Measurements from ENCODE around the gene HS3ST3A1. TPM values are rescaled to one million over a fixed set of nuclear protein-coding genes. Genes with fewer than 3 reads are reported as not detected.

The HS3ST3A1 gene
- total and polyA plus RNA-seq, 2 of the 4 experiments (the other 2 are of a cell fraction) = 8.8 to 9.0 TPM

DNA sequence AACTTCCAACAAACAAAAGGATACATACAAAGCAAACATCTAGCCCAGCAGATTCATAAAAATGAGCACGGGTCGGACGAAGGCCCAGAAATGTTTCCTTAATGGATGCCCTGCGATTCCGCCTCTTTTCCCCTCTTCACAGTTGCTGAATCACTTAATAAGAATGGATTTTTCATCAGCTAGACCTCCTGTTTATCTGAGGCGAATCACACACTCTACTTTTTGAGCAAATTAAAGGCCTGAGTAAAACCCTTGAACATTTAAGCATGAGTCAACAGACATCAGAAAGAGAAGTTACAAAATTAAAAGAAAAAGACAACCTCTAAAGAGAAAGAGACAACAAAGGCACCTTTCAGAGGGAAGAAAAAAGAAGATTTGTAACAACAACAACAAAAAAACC lies 44.7 kb downstream of the HS3ST3A1 start:
- dilution Hi-C loops (cut with HindIII; ENCODE audit: low sequenced_read_pairs, unreplicated experiment) (no loop called here), in situ Hi-C loops (cut with MboI; ENCODE audit: low sequenced_read_pairs) (no loop called here), intact Hi-C loops (cut with micrococcal nuclease) (no loop called here)
- Histone ChIP-seq H2BK120ac (ENCODE audit: low read depth, low read length) (peak overlapping the region; percentile 94), H4K8ac (ENCODE audit: low read depth in 2 of 2, low read length in 2 of 2) (peak overlapping the region; percentile 69 to 94), H3K23ac (ENCODE audit: low read depth, low read length) (peak overlapping the region; percentile 75), H4K91ac (ENCODE audit: insufficient read depth, low read depth, low read length) (peak overlapping the region; percentile 95), H3K9ac (ENCODE audit: low read depth, low read length) (peak overlapping the region; percentile 7; the same call in 1 of the 2 replicates), H2BK15ac (ENCODE audit: low read depth, low read length) (peak overlapping the region; percentile 46; the same call in 2 of the 3 replicates), H4K20me1 (ENCODE audit: insufficient read depth, low read length) (no peaks in the 10 kb centered on the region), H3K18ac (ENCODE audit: low read depth, low read length) (peak overlapping the region; percentile 95; the same call in 1 of the 2 replicates), H3K56ac (ENCODE audit: extremely low read depth, insufficient read depth, low read length) (peak overlapping the region; percentile 51), H3K9me3 (ENCODE audit: control insufficient read depth, insufficient read depth, low read length) (no peaks in the 10 kb centered on the region), H3K4me3 (ENCODE audit: insufficient read depth, low read depth, low read length) (peak overlapping the region; percentile 6; the same call in 1 of the 2 replicates), H2AK5ac (ENCODE audit: low read depth, low read length) (peak overlapping the region; percentile 89; the same call in 1 of the 2 replicates), H3K27ac (ENCODE audit: insufficient read depth, low read length) (peak overlapping the region; percentile 64), H2AFZ (replicated peaks; ENCODE audit: low read length, poor library complexity) (no peak overlapping the region), H3K9me1 (ENCODE audit: insufficient read depth, low read length) (0 out of 2 replicates have a peak, but pooled peaks cover 10% of the 10 kb centered on the region), H3K79me1 (ENCODE audit: low read depth in 1 of 2, low read length in 2 of 2) (peaks cover 42 to 73% of the 10 kb centered on the region in 2 experiments), H2BK20ac (ENCODE audit: low read depth, low read length) (peak overlapping the region; percentile 92), H3K14ac (replicated peaks; ENCODE audit: low read depth, low read length) (peak overlapping the region; percentile 86), H2BK5ac (ENCODE audit: low read depth, low read length, poor library complexity, severe bottlenecking) (peak overlapping the region; percentile 90), H4K5ac (ENCODE audit: low read depth, low read length) (peak overlapping the region; percentile 91; the same call in 1 of the 2 replicates), H3K27me3 (ENCODE audit: control insufficient read depth, insufficient read depth, low read length) (no peaks in the 10 kb centered on the region), H3K4me2 (ENCODE audit: low read depth, low read length) (peak overlapping the region; percentile 85), H2AK9ac (replicated peaks; ENCODE audit: low read depth, low read length, poor library complexity) (no peak overlapping the region), H3K4me1 (ENCODE audit: control insufficient read depth, insufficient read depth, low read length) (peaks cover 14% of the 10 kb centered on the region), H3K36me3 (ENCODE audit: control insufficient read depth, insufficient read depth, low read length) (peaks cover 4% of the 10 kb centered on the region), H3K4ac (ENCODE audit: low read depth, low read length) (peak overlapping the region; percentile 91)
- ATAC-seq (ENCODE audit: low read depth) (peak; percentile 84), DNase-seq (peak; percentile 85)
- POLR2A ChIA-PET (ENCODE audit: unreplicated experiment) = no interaction called here
- CTCF ChIA-PET = interaction anchor here (0.6 kb wide), 1 partner anchor 44 kb away, joined by 3 read pairs; no protein-coding TSS in a partner anchor
- no CpG with 5 or more reads among the region's 6 CpGs for WGBS, 2 experiments (ENCODE audit: extremely low coverage in 2 of 2, insufficient read length in 1 of 2)
- TF ChIP-seq, protein P1, sequence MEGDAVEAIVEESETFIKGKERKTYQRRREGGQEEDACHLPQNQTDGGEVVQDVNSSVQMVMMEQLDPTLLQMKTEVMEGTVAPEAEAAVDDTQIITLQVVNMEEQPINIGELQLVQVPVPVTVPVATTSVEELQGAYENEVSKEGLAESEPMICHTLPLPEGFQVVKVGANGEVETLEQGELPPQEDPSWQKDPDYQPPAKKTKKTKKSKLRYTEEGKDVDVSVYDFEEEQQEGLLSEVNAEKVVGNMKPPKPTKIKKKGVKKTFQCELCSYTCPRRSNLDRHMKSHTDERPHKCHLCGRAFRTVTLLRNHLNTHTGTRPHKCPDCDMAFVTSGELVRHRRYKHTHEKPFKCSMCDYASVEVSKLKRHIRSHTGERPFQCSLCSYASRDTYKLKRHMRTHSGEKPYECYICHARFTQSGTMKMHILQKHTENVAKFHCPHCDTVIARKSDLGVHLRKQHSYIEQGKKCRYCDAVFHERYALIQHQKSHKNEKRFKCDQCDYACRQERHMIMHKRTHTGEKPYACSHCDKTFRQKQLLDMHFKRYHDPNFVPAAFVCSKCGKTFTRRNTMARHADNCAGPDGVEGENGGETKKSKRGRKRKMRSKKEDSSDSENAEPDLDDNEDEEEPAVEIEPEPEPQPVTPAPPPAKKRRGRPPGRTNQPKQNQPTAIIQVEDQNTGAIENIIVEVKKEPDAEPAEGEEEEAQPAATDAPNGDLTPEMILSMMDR (conservative IDR thresholded peaks at IDR 0.05; ENCODE audit: low read depth, low read length) = no peak
- TF ChIP-seq NFE2L2 (IDR thresholded peaks at IDR 0.05; ENCODE audit: low read depth, low read length) (no peak; the same call in 1 of the 2 replicates), POLR2A (IDR thresholded peaks at IDR 0.05; ENCODE audit: low read depth, low read length) (no peak), FOS (IDR thresholded peaks at IDR 0.05; ENCODE audit: low read depth, low read length) (peak; percentile 54), RFX5 (IDR thresholded peaks at IDR 0.05; ENCODE audit: low read depth, low read length) (no peak)
- TF ChIP-seq, protein P2, sequence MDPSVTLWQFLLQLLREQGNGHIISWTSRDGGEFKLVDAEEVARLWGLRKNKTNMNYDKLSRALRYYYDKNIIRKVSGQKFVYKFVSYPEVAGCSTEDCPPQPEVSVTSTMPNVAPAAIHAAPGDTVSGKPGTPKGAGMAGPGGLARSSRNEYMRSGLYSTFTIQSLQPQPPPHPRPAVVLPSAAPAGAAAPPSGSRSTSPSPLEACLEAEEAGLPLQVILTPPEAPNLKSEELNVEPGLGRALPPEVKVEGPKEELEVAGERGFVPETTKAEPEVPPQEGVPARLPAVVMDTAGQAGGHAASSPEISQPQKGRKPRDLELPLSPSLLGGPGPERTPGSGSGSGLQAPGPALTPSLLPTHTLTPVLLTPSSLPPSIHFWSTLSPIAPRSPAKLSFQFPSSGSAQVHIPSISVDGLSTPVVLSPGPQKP (IDR thresholded peaks at IDR 0.05; ENCODE audit: borderline replicate concordance, low read depth, low read length) = no peak
- BruUV-seq (replicated peaks) = no TSS peak
